IMR-90 (cell line): ENCODE results near the gene FICD.

Experiments used
- BHLHE40 ChIP-seq: fragments of 150-350 bp; IDR thresholded peaks from 2 replicates; pipeline ENCODE4 v1.6.1; 2016; ENCODE audit warnings: mild to moderate bottlenecking, low read depth, low read length
- CHD1 ChIP-seq: IDR thresholded peaks from 2 replicates; pipeline ENCODE4 v1.6.1; 2012; ENCODE audit warnings: low read depth, low read length, improper control_type of control experiment
- CTCF ChIP-seq: conservative IDR thresholded peaks from 2 replicates; pipeline ENCODE4 v1.5.1; 2012; ENCODE audit warnings: mild to moderate bottlenecking, low read depth, low read length, improper control_type of control experiment
- ELK1 ChIP-seq: fragments of 150-350 bp; IDR thresholded peaks from 2 replicates; pipeline ENCODE4 v1.6.1; 2016; ENCODE audit warnings: low read depth, mild to moderate bottlenecking, low read length, moderate library complexity, borderline replicate concordance
- MXI1 ChIP-seq: IDR thresholded peaks from 2 replicates; pipeline ENCODE4 v1.6.1; 2012; ENCODE audit warnings: low read depth, mild to moderate bottlenecking, low read length, moderate library complexity, borderline replicate concordance
- POLR2A ChIP-seq: IDR thresholded peaks from 2 replicates; pipeline ENCODE4 v1.6.1; 2012; ENCODE audit warnings: mild to moderate bottlenecking, low read depth, low read length
- RCOR1 ChIP-seq: IDR thresholded peaks from 2 replicates; pipeline ENCODE4 v1.6.1; 2012; ENCODE audit warnings: mild to moderate bottlenecking, low read length, improper control_type of control experiment; ENCODE audit not compliant: insufficient replicate concordance
- SMC3 ChIP-seq: fragments of 150-350 bp; IDR thresholded peaks from 2 replicates; pipeline ENCODE4 v1.6.1; 2016; ENCODE audit warnings: low read depth, mild to moderate bottlenecking, antibody characterized with exemption, low read length, moderate library complexity

- TF ChIP-seq ELK1 (no peak), POLR2A (no peak), MXI1 (no peak), CTCF (no peak), BHLHE40 (no peak), RCOR1 (no peak), SMC3 (no peak), CHD1 (no peak)
Measured at GRCh38 chr12:108477055-108477880, 37.8 kb upstream of the FICD start.
